Ascending aorta (tissue), 2 donors: Measurements from ENCODE around the gene DGKI. TPM values are rescaled to one million over a fixed set of nuclear protein-coding genes. Genes with fewer than 3 reads are reported as not detected.

Experiments
- DNase-seq, 2 donors: peaks; one replicate each; pipeline ENCODE4 v3.0.0-alpha.2; 2019; ENCODE audit warnings: low spot score in 2 of 2
- H3K27ac ChIP-seq, 2 donors: fragments of 200-600 bp; sonication (generic); one replicate each; pipeline ENCODE4 v1.5.1; 2016 to 2017; ENCODE audit warnings: mild to moderate bottlenecking in 1 of 2
- H3K27me3 ChIP-seq: fragments of 200-600 bp; sonication (generic); one replicate; pipeline ENCODE4 v1.5.1; 2017
- H3K36me3 ChIP-seq, 2 donors: fragments of 200-600 bp; sonication (generic); one replicate each; pipeline ENCODE4 v1.5.1; 2016
- H3K4me1 ChIP-seq, 2 donors: fragments of 200-600 bp; sonication (generic); one replicate each; pipeline ENCODE4 v1.5.1; 2016 to 2017; ENCODE audit warnings: mild to moderate bottlenecking in 1 of 2
- H3K4me3 ChIP-seq, 2 donors: fragments of 200-600 bp; sonication (generic); one replicate each; pipeline ENCODE4 v1.5.1; 2016 to 2017; ENCODE audit warnings: mild to moderate bottlenecking in 1 of 2
- H3K9me3 ChIP-seq, 2 donors: fragments of 200-600 bp; sonication (generic); one replicate each; pipeline ENCODE4 v1.5.1; 2016
- intact Hi-C: fragments of 100-400 bp; cut with DNase I; formaldehyde crosslinking; loops from one replicate; pipeline ENCODE4 v1.15.1; 2023
- total RNA-seq: library from RNA; depleted of rRNA; stranded (reverse); fragments of >200 nt; gene quantifications from one replicate; pipeline ENCODE4 v1.1.0, GENCODE V29; 2016
- TF ChIP-seq, protein P1 (sequence below), 3 experiments: fragments of 200-600 bp in 2 of 3; fragments of 450-650 bp in 1 of 3; sonication (generic) in 2 of 3; IDR thresholded peaks; one replicate each; pipeline ENCODE4 v1.5.1; 2016 to 2019; ENCODE audit warnings: antibody characterized with exemption in 3 of 3, mild to moderate bottlenecking in 1 of 3, moderate library complexity in 1 of 3

DGKI gene
- total RNA-seq, 1 donor from 2014 or later, result 13.4 TPM

DNA sequence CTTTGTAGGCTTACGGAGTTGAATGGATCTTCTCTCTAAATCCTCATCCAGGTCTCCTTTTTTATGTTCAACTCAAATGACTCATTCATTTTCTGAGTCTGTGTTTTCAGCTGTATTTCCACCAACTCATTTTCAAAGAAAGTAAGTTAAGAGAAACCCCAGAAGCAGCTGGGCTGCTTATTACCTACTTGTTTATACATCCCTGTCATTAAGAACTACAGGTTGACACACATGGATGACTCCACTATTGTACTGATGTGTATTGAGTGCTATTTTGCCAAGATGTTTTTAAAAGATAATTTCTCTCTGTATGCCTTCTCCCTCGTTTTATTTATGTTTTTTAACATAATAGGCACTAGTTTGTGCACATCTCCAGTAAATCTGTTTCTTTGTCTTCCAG is 41.9 kb downstream of the DGKI start:
- Histone ChIP-seq H3K4me3 (no peak overlapping the region), H3K36me3 (no peaks in the 10 kb centered on the region), H3K27me3 (no peaks in the 10 kb centered on the region), H3K9me3 (no peaks in the 10 kb centered on the region), H3K27ac (no peak overlapping the region), H3K4me1 (no peaks in the 10 kb centered on the region)
- intact Hi-C loops, result loop anchor here (10.0 kb wide), 1 partner anchor 360 kb away; no protein-coding TSS in a partner anchor
- TF ChIP-seq, protein P1, sequence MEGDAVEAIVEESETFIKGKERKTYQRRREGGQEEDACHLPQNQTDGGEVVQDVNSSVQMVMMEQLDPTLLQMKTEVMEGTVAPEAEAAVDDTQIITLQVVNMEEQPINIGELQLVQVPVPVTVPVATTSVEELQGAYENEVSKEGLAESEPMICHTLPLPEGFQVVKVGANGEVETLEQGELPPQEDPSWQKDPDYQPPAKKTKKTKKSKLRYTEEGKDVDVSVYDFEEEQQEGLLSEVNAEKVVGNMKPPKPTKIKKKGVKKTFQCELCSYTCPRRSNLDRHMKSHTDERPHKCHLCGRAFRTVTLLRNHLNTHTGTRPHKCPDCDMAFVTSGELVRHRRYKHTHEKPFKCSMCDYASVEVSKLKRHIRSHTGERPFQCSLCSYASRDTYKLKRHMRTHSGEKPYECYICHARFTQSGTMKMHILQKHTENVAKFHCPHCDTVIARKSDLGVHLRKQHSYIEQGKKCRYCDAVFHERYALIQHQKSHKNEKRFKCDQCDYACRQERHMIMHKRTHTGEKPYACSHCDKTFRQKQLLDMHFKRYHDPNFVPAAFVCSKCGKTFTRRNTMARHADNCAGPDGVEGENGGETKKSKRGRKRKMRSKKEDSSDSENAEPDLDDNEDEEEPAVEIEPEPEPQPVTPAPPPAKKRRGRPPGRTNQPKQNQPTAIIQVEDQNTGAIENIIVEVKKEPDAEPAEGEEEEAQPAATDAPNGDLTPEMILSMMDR (IDR thresholded peaks at IDR 0.05), result no peak
- DNase-seq, result no peak

- no peaks in the 10 kb centered on the region for H3K4me1 ChIP-seq
- intact Hi-C loops, result loop anchor here (10.0 kb wide), 1 partner anchor 363 kb away; no protein-coding TSS in a partner anchor
- TF ChIP-seq, protein P1 (IDR thresholded peaks at IDR 0.05), result no peak
Measured at GRCh38 chr7:137801491-137801890, 45.3 kb downstream of the DGKI start.

DNA sequence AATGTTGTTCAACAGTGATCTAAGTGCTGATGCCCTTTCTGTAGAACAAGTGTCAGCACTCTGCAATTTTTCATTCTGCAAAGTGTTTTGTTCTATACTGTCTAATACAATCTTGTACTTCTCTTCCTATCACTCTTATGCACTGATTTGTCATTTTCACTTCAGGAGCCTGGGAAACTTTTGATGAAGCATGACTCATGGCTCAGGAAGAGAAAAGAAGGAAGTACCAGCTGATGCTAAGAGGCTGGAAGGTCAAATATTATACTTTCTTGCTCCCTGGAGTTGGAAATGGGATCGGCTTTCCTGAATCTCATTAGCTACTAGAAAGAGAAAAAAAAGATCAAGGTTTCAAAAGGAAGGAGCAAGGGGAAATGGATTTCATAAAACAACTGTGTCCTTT is 45.8 kb downstream of the DGKI start:
- no peak for DNase-seq
- no peak overlapping the region for H3K27ac ChIP-seq
- H3K36me3 ChIP-seq, result no peaks in the 10 kb centered on the region
- intact Hi-C loops, result loop anchor here (10.0 kb wide), 1 partner anchor 364 kb away; no protein-coding TSS in a partner anchor
- H3K9me3 ChIP-seq, result peaks cover 0 to 12% of the 10 kb centered on the region in 2 donors
- no peaks in the 10 kb centered on the region for H3K27me3 ChIP-seq
- no peak overlapping the region for H3K4me3 ChIP-seq
- no peaks in the 10 kb centered on the region for H3K4me1 ChIP-seq
- TF ChIP-seq, protein P1 (IDR thresholded peaks at IDR 0.05), result no peak

More at GRCh38 chr7:137801491-137801890, 45.3 kb downstream of the DGKI start:
- H3K27me3 ChIP-seq, result no peaks in the 10 kb centered on the region
- H3K27ac ChIP-seq, result no peak overlapping the region
- H3K4me3 ChIP-seq, result no peak overlapping the region
- H3K36me3 ChIP-seq, result no peaks in the 10 kb centered on the region
- peaks cover 0 to 7% of the 10 kb centered on the region in 2 donors for H3K9me3 ChIP-seq
- no peak for DNase-seq

DNA sequence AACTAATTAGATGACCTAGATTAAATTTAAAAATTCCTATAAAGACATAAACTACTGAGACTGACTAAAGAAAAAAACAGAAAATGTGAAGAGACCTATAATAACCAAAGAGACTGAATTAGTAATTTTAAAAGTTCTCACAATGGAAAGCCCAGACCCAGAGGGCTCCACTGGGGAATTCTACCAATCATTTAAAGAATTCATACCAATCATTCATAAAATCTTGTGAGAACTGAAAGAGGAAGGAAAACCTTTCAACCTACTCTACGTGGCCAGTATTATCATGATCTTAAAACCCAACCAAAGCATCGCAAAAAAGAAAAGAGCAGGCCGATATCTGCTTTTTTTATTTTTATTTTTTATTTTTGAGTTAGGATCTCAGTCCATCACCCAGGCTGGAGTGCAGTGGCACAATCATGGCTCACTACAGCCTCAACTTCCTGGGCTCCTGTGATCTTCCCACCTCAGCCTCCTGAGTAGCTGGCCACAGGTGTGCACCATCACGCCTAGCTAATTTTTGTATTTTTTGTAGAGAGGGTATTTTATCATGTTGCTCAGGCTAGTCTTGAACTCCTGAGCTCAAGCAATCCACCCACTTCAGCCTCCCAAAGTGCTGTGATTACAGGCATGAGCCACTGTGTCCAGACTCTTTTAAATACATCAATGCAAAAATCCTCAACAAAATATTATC is 48.6 kb downstream of the DGKI start:
- DNase-seq, result no peak
- Histone ChIP-seq H3K27me3 (no peaks in the 10 kb centered on the region), H3K36me3 (no peaks in the 10 kb centered on the region), H3K4me1 (no peaks in the 10 kb centered on the region), H3K9me3 (peaks cover 0 to 12% of the 10 kb centered on the region in 2 donors), H3K27ac (no peak overlapping the region), H3K4me3 (no peak overlapping the region)
- intact Hi-C loops, result no loop called here
- TF ChIP-seq, protein P1 (IDR thresholded peaks at IDR 0.05), result no peak

GRCh38 chr7:137795211-137795610 is 51.6 kb downstream of the DGKI start:
- Histone ChIP-seq H3K27me3 (no peaks in the 10 kb centered on the region), H3K27ac (no peak overlapping the region), H3K4me3 (no peak overlapping the region), H3K4me1 (peaks cover 0 to under 1% of the 10 kb centered on the region in 2 donors), H3K9me3 (peaks cover 0 to 12% of the 10 kb centered on the region in 2 donors), H3K36me3 (no peaks in the 10 kb centered on the region)
- TF ChIP-seq, protein P1 (IDR thresholded peaks at IDR 0.05), result no peak
- intact Hi-C loops, result no loop called here
- DNase-seq, result no peak
